Spleen (tissue), 11 donors: ENCODE results near the gene RIOK3. TPM values are rescaled to one million over a fixed set of nuclear protein-coding genes. Genes with fewer than 3 reads are reported as not detected.

Experiments used
- DNase-seq: peaks from one replicate; pipeline ENCODE4 v3.0.0-alpha.2; 2020
- H3K27ac ChIP-seq, 8 donors: fragments of 200-600 bp; sonication (generic) in 7 of 8; 1 replicate in 4 of 8; 2 replicates in 4 of 8; pipeline versions ENCODE4 v1.5.0 to v1.8.0; 2016 to 2021; ENCODE audit warnings: inconsistent platforms in 4 of 8, mild to moderate bottlenecking in 4 of 8, moderate library complexity in 1 of 8
- H3K27me3 ChIP-seq, 7 donors: fragments of 200-600 bp; sonication (generic) in 6 of 7; replicated peaks in 1 of 7; 1 replicate in 4 of 7; 2 replicates in 3 of 7; pipeline versions ENCODE4 v1.5.0 to v1.8.0; 2016 to 2021; ENCODE audit warnings: inconsistent platforms in 3 of 7, mild to moderate bottlenecking in 1 of 7
- H3K36me3 ChIP-seq, 6 donors: fragments of 200-600 bp; sonication (generic) in 5 of 6; 1 replicate in 4 of 6; 2 replicates in 2 of 6; pipeline versions ENCODE4 v1.5.0 to v1.8.0; 2016 to 2021; ENCODE audit warnings: inconsistent platforms in 2 of 6
- H3K4me1 ChIP-seq, 6 donors: fragments of 200-600 bp; sonication (generic) in 5 of 6; 1 replicate in 3 of 6; 2 replicates in 3 of 6; pipeline versions ENCODE4 v1.5.0 to v1.8.0; 2016 to 2021; ENCODE audit warnings: inconsistent platforms in 3 of 6
- H3K4me3 ChIP-seq, 8 donors: fragments of 200-600 bp; sonication (generic) in 7 of 8; 1 replicate in 4 of 8; 2 replicates in 4 of 8; pipeline versions ENCODE4 v1.5.0 to v1.8.0; 2016 to 2021; ENCODE audit warnings: inconsistent platforms in 4 of 8, mild to moderate bottlenecking in 4 of 8, moderate library complexity in 2 of 8
- H3K9me3 ChIP-seq, 8 donors: fragments of 200-600 bp; sonication (generic) in 7 of 8; 1 replicate in 4 of 8; 2 replicates in 4 of 8; pipeline versions ENCODE4 v1.5.0 to v1.8.0; 2016 to 2021; ENCODE audit warnings: inconsistent platforms in 4 of 8
- POLR2A ChIP-seq, 3 donors: fragments of 450-650 bp; IDR thresholded peaks; one replicate each; pipeline ENCODE4 v1.5.1; 2017; ENCODE audit warnings: antibody characterized with exemption in 3 of 3, mild to moderate bottlenecking in 1 of 3
- POLR2AphosphoS5 ChIP-seq, 3 donors: sonication (generic); formaldehyde crosslinking; IDR thresholded peaks; one replicate each; pipeline ENCODE4 v1.5.1; 2017; ENCODE audit warnings: antibody characterized with exemption in 3 of 3
- WGBS, 5 donors: extraction: QIAGEN DNeasy Blood & Tissue Kit in 3 of 5; methylation state at CpG; one replicate each; pipeline versions ENCODE4 v1.1.5 to v1.1.7; 2013 to 2018; 5-methylcytosine and 5-hydroxymethylcytosine counted together
- intact Hi-C: fragments of 100-400 bp; cut with DNase I; formaldehyde crosslinking; loops from one replicate; pipeline ENCODE4 v1.15.0; 2023; ENCODE audit warnings: low total_unique reads
- polyA plus RNA-seq, 3 donors: library from polyadenylated mRNA; stranded (reverse); fragments of 200-250 nt; gene quantifications; one replicate each; pipeline ENCODE4 v1.2.1, GENCODE V29; 2013
- total RNA-seq, 7 donors: library from RNA; depleted of rRNA in 3 of 7; stranded (reverse); fragments of >200 nt in 3 of 7; fragmentation: NEBNext Ultra II Directional in 4 of 7; extraction: Animal tissue kit (Norgen Biotek cat#: 25700) in 4 of 7; gene quantifications; one replicate each; pipeline versions ENCODE4 v1.1.0 to v1.2.1, GENCODE V29; 2016 to 2021
- TF ChIP-seq, protein P1 (sequence below), 11 experiments: fragments of 200-600 bp in 7 of 11; fragments of 450-650 bp in 4 of 11; sonication (generic) in 4 of 11; IDR thresholded peaks in 8 of 11; conservative IDR thresholded peaks in 3 of 11; 1 replicate in 7 of 11; 2 replicates in 4 of 11; pipeline versions ENCODE4 v1.4.0 to v1.8.0; 2016 to 2021; ENCODE audit warnings: antibody characterized with exemption in 11 of 11, inconsistent platforms in 4 of 11, mild to moderate bottlenecking in 1 of 11
- donor health status: healthy with polysubstance abuse.
- donor health status: DM: no; HTN: no; CAD: no; lungs with moderate emphysema.
- donor health status: DM: no; HTN: no; CAD: no.
- donor health status: Bipolar disorder and iron deficiency.
- donor health status: healthy.
- donor health status: DM: no; HTN: no; CAD: no.
- donor health status: DM: yes; HTN: yes; CAD: no.

RIOK3 gene
- total and polyA plus RNA-seq, 10 donors = 33.0 to 96.1 (median 68.5) TPM

DNA sequence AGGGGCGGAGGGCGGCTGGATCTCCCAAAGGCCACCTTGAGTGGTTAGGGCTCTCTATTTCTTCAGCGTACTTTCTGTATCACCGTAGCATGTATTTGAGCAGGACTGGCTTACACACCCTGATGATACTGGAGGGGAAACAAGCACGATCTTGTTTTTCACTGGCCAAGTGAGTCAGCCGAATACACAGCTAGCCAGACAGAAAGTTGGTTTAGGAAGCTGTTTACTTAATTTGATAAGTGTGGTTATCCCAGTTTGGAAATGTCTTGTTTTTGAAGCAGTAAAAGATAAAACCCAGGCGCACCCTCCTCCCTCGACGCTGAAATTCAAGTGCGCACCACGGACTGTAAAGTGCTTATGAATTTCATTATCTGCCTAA, 582 bp downstream of the RIOK3 start:
- 1 to 5% (median 3%) methylated on average over 11 of the region's 11 CpGs for WGBS, 5 donors
- intact Hi-C loops = no loop called here
- peak overlapping the region; percentile 76 to 97 (median 86) for H3K4me3 ChIP-seq
- peaks cover 0 to 22% (median 0%) of the 10 kb centered on the region in 6 donors for H3K36me3 ChIP-seq
- H3K9me3 ChIP-seq = no peaks in the 10 kb centered on the region
- no peaks in the 10 kb centered on the region for H3K27me3 ChIP-seq
- peaks cover 42 to 70% (median 62%) of the 10 kb centered on the region in 6 donors for H3K4me1 ChIP-seq
- TF ChIP-seq POLR2A (IDR thresholded peaks at IDR 0.05) (no peak), POLR2AphosphoS5 (IDR thresholded peaks at IDR 0.05) (no peak)
- TF ChIP-seq, protein P1, sequence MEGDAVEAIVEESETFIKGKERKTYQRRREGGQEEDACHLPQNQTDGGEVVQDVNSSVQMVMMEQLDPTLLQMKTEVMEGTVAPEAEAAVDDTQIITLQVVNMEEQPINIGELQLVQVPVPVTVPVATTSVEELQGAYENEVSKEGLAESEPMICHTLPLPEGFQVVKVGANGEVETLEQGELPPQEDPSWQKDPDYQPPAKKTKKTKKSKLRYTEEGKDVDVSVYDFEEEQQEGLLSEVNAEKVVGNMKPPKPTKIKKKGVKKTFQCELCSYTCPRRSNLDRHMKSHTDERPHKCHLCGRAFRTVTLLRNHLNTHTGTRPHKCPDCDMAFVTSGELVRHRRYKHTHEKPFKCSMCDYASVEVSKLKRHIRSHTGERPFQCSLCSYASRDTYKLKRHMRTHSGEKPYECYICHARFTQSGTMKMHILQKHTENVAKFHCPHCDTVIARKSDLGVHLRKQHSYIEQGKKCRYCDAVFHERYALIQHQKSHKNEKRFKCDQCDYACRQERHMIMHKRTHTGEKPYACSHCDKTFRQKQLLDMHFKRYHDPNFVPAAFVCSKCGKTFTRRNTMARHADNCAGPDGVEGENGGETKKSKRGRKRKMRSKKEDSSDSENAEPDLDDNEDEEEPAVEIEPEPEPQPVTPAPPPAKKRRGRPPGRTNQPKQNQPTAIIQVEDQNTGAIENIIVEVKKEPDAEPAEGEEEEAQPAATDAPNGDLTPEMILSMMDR (IDR thresholded peaks at IDR 0.05 in 8 of 11, conservative IDR thresholded peaks at IDR 0.05 in 3 of 11) = no peak
- H3K27ac ChIP-seq = peak overlapping the region; percentile 77 to 97 (median 94)
- no peak for DNase-seq

DNA sequence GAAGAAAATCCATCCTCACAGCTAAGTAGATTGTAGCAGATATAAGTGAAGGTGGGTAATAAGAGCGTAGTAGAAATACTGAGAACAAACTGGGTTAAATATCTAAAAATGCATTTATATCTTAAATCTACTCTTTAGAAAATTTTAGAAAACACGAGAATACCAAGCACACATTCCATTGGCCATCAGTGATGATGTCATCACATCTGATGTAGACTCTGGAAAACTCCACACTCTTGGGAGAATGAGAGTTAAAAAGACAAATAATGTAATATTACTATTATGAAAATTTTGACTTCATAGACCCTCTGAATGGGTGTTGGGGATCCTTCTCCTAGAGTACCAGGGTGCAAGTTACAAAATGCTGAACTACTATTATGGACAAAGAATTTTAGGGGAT, 3.7 kb downstream of the RIOK3 start:
- intact Hi-C loops = no loop called here

DNA sequence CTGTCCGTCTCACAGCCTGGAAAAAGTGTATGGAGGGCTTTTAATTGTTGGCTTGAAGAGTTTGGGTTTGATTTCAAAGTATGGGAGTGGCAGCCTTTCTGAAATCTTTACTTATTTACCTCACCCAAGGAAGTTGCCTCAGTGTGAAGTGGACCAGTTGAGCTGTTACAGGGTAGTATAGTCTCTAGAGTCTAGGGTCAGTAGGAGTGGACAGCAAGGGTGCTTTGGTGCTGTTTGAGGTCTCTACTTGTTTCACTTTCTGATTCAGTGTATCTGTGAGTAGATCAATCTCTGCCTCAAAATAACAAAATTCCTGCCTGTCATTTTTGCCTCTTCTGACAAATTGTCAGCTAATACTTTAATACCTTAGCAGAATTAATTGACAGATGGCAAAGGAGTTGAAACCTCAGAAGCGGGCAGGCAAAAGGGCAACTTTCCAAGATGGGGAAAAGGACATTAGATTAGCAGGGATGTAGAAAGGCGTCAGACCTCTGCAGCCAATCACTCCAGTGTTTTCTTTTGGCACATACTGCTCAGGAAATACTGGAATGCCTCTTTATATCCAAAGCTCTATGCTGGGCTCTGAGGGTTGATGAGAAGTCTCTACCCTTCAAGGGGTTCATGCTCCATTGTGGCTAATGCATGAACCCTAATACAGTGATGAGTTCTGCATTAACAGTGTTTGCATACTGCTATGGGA, 5.9 kb downstream of the RIOK3 start:
- peak overlapping the region in 1 of 8 donors; percentile 37 for H3K4me3 ChIP-seq
- peaks cover 45 to 89% (median 77%) of the 10 kb centered on the region in 6 donors for H3K4me1 ChIP-seq
- H3K36me3 ChIP-seq = peaks cover 0 to 49% (median 18%) of the 10 kb centered on the region in 6 donors
- H3K9me3 ChIP-seq = no peaks in the 10 kb centered on the region
- intact Hi-C loops = no loop called here
- WGBS, 5 donors = 80 to 91% (median 82%) methylated on average over 3 of the region's 3 CpGs
- peak overlapping the region in 6 of 8 donors; percentile 2 to 71 (median 45) for H3K27ac ChIP-seq
- no peaks in the 10 kb centered on the region for H3K27me3 ChIP-seq
- DNase-seq = no peak
- TF ChIP-seq POLR2AphosphoS5 (IDR thresholded peaks at IDR 0.05) = no peak

More for the DNA sequence above, 3.7 kb downstream of the RIOK3 start:
- WGBS, 5 donors = 89 to 98% (median 96%) methylated on average over 2 of the region's 2 CpGs
- TF ChIP-seq POLR2AphosphoS5 (IDR thresholded peaks at IDR 0.05) (no peak), POLR2A (IDR thresholded peaks at IDR 0.05) (no peak)
- TF ChIP-seq, protein P1 (IDR thresholded peaks at IDR 0.05 in 8 of 11, conservative IDR thresholded peaks at IDR 0.05 in 3 of 11) = no peak
- H3K27me3 ChIP-seq = no peaks in the 10 kb centered on the region
- DNase-seq = no peak
- no peak overlapping the region for H3K4me3 ChIP-seq
- H3K4me1 ChIP-seq = peaks cover 49 to 93% (median 87%) of the 10 kb centered on the region in 6 donors
- no peaks in the 10 kb centered on the region for H3K9me3 ChIP-seq
- H3K27ac ChIP-seq = no peak overlapping the region
- H3K36me3 ChIP-seq = peaks cover 0 to 28% (median 0%) of the 10 kb centered on the region in 6 donors

DNA sequence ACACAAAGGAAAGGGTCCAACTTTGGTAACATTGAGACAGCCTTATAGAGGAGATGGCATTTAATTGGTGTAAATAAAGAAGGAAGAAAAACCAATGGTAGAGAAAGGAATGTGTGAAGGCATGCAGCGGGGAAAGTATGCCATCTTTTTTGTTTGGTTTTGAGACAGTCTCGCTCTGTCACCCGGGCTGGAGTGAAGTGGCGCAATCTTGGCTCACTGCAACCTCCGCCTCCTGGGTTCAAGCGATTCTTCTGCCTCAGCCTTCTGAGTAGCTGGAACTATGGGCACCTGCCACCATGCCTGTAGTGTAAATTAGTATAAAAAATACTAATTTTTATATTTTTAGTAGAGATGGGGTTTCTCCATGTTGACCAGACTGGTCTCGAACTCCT, 6.4 kb downstream of the RIOK3 start:
- TF ChIP-seq, protein P1 (IDR thresholded peaks at IDR 0.05 in 8 of 11, conservative IDR thresholded peaks at IDR 0.05 in 3 of 11) = no peak
- no peak for TF ChIP-seq POLR2A (IDR thresholded peaks at IDR 0.05)
- no peak for TF ChIP-seq POLR2AphosphoS5 (IDR thresholded peaks at IDR 0.05)
- Histone ChIP-seq H3K4me3 (peak overlapping the region in 1 of 8 donors; percentile 37), H3K27ac (peak overlapping the region in 5 of 8 donors; percentile 2 to 69 (median 31)), H3K4me1 (peaks cover 39 to 84% (median 71%) of the 10 kb centered on the region in 6 donors), H3K9me3 (no peaks in the 10 kb centered on the region), H3K36me3 (peaks cover 0 to 55% (median 23%) of the 10 kb centered on the region in 6 donors), H3K27me3 (no peaks in the 10 kb centered on the region)
- WGBS, 5 donors = 58 to 89% (median 85%) methylated on average over 7 of the region's 7 CpGs
- intact Hi-C loops = no loop called here
- DNase-seq = no peak
